ENCODE data around the gene NIPAL3. TPM values are rescaled to one million over a fixed set of nuclear protein-coding genes. Genes with fewer than 3 reads are reported as not detected.

The NIPAL3 gene
- total RNA-seq: 80.2 and 119 TPM in 2 replicates

DNA sequence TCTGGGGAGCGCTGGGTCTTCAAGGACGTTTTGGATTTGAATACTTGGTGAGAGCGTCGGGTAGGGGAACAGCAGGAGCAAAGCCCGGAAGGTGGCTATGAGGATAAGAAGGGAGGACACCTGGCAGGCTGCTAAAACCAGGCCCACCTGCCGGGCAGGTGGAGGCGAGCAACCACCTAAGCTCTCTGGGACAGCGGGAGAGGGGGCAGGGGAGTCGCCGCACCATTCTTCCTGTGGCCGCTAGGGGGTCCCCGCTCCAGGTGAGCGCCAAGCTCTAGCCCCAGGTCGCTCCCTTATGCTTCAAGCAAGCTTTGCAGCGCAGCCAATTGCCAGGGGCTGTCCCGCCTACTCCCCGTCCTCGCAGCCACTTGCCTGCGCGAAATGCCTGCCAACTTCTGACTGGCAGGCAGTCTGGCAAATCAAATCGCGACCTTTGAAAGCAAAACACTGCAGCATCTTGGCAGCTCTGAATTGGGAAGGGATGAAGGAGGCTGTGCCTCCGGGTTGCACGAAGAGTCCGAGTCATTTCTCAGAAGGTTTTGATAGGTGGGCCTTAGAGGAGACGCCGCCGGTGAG, at the start of gene NIPAL3:
NIPAL3 (plus strand) TSS at position 469 of the 576 bp plus-strand sequence. CDS start 3,746 bp downstream, outside the sequence.

DNA sequence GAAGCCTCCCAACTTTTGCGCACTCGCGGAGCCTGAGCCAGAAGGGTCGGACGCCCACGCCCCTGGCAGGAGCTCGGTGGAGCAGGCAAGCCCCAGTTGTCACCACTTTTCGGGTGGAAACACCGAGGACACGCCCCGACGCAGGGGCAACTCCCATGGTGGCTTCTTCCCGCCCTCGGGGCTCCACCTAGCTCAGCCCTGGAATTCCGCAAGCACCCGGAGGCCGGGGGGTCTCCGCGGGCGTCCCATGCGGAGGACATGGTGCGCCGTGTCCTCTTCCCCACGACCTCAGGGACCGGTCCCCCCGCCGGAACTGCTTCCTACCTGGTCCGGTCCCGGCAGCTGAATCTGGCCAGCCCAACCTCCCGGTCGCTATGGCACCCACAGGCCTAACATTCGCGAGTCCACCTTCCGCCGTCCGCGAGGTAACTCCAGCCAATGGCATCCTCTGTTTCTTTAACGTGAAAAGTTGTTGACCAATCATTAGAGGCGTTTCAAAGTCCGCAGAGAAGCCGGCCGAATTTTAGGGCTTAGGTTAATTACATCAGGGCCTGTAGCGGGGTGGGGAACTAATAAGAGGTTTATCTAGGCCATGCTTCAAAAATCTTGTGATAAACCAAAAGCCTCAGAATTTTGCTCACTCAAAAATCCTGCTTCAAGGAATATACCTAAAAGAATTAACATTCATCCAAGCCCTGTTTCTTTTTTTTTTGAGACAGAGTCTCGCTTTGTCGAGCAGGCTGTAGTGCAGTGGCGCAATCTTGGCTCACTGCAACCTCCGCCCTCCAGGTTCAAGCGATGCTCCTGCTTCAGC, 2.0 kb upstream of the NIPAL3 start, which contains the start of gene STPG1:
STPG1 (minus strand) TSS at position 433 of the 814 bp plus-strand sequence. CDS start 12,394 bp downstream, outside the sequence.

DNA sequence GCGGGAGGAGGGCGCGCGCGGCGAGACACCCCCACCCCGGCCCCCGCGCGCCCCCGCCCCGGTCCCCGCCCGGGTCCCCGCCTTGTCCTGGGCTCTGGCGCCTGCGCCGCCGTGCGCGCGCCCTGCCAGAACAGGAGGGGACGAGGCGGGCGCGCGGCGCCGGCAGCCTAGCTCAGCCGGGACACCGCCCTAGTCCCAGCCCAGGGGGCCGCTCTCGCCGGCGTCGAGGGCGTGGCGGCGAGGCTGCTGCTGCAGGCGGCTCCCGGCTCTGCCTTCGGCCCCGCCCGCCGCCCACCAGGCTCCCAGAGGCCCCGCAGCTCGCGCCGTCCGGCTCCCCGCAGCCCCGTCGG, 87.1 kb downstream of the NIPAL3 start, which contains the start of gene RCAN3:
RCAN3 (plus strand) TSS at position 128 of the 350 bp plus-strand sequence. CDS start 11,537 bp downstream, outside the sequence.

Other genes with a start within 250 kb of the NIPAL3 start
- gene IFNLR1, start 228.5 kb upstream of the NIPAL3 start, total RNA-seq: 0.32 and 0.36 TPM in 2 replicates
- under 0.01 TPM in 1 of 2 replicates, not detected in the other for gene GRHL3, start 96.4 kb upstream of the NIPAL3 start, total RNA-seq
- gene STPG1, start 2.0 kb upstream of the NIPAL3 start, total RNA-seq: 8.4 and 8.9 TPM in 2 replicates
- 20.1 and 26.7 TPM in 2 replicates for gene RCAN3, start 87.0 kb downstream of the NIPAL3 start, total RNA-seq
- not detected in 2 replicates for gene NCMAP, start 140.3 kb downstream of the NIPAL3 start, total RNA-seq
- gene SRRM1, start 227.5 kb downstream of the NIPAL3 start, total RNA-seq: 56.5 and 67.9 TPM in 2 replicates